GM12872 (cell line): Measurements from ENCODE around the gene XPNPEP1.

Source experiments
- TF ChIP-seq, protein P1 (sequence below): IDR thresholded peaks from 3 replicates; pipeline ENCODE4 v1.5.1; 2011; ENCODE audit warnings: low read depth, mild to moderate bottlenecking, low read length, moderate library complexity; ENCODE audit not compliant: insufficient read depth

XPNPEP1 gene

DNA sequence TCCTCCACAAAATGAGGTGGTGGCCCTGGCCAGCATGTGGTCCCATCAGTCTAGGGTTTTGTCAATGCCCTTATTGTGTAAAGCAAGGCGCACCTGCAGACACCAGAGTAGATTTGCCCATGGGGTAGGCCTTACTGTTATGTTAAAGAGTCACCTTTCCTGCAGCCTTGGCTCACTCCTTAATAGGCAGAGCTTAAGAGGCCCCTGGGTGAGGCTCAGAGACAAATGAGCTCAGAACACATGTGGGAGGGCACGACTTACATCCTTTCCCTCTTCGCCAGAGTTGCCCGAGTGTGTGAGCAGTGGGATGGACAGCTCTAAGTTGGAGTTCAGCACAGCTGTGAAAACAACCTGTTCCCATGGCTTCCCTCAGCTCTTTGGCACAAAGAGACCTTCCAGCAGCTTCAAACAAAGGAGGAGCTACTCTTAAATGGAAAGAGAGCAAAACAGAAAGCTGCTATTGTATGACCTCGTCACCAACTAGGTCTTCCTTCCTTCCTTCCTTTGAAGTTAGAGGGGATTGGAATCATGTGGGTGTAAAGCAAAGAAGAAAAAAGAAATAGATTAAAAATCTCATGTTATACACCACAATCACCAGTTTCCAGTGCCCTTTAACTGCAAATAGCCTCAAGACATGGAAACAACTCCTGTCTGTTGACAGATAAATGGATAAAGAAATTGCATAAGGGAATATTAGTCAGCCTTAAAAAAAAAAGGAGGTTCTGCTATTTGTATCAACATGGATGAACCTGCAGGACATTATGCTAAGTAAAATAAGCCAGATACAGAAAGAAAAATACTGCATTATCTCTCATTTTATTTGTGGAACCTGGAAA, 11.9 kb upstream of the XPNPEP1 start:
- TF ChIP-seq, protein P1, sequence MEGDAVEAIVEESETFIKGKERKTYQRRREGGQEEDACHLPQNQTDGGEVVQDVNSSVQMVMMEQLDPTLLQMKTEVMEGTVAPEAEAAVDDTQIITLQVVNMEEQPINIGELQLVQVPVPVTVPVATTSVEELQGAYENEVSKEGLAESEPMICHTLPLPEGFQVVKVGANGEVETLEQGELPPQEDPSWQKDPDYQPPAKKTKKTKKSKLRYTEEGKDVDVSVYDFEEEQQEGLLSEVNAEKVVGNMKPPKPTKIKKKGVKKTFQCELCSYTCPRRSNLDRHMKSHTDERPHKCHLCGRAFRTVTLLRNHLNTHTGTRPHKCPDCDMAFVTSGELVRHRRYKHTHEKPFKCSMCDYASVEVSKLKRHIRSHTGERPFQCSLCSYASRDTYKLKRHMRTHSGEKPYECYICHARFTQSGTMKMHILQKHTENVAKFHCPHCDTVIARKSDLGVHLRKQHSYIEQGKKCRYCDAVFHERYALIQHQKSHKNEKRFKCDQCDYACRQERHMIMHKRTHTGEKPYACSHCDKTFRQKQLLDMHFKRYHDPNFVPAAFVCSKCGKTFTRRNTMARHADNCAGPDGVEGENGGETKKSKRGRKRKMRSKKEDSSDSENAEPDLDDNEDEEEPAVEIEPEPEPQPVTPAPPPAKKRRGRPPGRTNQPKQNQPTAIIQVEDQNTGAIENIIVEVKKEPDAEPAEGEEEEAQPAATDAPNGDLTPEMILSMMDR = no peak

DNA sequence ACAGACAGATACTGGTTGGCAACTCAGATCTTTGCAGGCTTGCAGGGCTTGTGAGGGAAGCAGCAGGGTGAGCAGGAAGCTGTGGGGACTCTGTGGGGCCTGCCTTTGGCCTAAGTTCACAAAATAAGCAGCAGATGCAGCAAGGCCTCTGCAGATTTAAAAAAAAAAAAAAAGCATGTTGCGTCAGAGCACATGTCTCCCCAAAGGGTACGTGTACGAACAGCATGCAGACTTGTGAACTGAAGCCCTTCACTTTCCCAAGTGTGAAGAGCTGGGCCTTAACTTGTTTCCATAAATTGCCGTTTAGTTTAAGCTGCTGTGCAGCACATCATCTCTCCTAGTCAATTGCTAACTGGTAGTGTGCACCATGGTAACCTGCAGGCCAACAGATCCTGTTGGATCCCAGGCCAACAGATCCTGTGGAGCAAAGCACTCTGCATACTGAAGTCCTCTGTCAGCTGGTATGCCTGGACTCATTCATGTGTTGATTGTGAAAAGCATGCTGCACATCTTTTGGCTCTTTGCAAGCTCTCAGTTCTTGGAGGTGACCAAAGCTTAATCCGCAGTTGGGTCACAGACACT, 10.8 kb upstream of the XPNPEP1 start:
- TF ChIP-seq, protein P1 = no peak

DNA sequence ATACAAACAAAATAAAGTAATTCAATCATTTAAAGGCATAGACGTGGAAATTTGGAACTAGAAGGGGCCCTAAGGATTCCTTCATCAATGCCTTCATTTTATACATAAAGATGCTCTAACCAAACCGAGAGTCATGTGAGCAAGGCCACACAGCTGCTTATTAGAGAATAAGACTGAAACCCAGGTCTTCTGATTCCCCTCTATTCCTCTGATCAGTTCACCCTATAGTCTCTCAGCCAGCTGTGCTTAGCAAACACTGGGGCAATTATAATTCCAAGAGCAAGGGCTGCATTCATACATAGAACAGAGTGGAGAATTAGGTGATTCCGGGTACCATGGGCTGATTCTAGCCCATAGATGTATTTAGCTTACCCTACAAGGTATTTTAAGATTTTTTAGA, 9.7 kb upstream of the XPNPEP1 start:
- TF ChIP-seq, protein P1 = no peak

DNA sequence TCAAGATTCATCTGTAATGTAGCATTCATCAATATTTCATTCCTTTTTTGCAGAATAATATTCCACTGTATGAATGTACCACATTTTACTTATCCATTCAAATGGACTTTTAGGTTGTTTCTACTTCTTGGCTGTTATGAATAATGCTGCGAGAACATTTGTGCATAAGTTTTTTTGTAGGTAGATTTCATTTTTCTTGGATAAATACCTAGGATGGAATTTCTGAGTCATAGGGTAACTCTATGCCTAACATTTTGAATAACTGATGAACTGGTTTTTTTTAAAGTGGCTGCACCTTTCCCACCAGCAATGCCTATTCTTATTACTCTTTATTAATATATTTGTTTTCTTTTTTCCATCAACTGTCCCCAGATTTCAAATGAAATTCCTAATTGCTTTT, 9.1 kb upstream of the XPNPEP1 start:
- TF ChIP-seq, protein P1 = no peak

DNA sequence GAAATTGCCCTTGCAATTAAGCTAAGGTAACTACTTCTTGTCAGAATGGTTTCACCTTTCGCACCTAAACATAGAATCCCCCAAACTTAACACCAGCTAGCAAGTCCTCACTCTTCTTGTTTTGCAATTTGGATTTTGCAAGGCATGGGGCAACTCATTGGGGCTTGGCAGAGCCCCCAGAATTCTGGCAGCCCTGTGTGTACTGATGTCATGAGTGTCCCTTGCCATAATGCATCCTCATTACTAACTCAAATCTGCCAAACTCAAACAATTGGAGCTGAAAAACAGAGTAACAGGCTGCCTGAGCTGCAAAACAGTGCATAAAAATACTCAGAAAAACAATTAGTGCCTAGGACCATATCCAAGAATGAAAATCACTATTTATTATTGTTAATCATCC, 7.9 kb upstream of the XPNPEP1 start:
- TF ChIP-seq, protein P1 = no peak

DNA sequence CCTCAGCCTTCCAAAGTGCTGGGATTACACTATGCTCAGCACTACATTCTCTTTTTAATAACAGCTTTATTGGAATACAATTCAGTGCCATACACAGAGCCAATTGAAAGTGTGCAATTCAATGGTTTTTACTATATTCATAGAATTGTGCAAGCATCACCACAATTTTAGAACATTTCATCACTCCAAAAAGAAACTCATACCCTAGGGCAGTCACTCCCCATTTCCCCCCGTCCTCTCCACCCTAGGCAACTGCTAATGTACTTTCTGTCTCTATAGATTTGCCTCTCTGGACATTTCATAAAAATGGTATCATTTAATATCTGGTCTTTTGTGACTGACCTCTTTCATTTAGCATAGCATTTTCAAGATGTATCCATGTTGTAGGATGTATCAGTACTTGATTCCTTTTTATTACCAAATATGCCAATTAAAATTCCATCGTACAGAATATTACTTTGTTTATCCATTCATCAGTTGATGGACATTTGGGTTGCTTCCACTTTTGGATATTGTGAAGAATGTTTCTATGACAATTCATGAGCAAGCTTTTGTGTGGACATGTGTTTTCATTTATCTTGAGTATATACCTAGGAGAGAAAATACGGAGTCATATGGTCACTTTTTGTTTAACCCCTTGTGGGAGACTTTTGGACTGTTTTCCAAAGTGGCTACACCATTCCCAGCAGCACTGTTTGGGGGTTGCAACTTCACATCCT, 6.3 kb upstream of the XPNPEP1 start:
- TF ChIP-seq, protein P1 = no peak

DNA sequence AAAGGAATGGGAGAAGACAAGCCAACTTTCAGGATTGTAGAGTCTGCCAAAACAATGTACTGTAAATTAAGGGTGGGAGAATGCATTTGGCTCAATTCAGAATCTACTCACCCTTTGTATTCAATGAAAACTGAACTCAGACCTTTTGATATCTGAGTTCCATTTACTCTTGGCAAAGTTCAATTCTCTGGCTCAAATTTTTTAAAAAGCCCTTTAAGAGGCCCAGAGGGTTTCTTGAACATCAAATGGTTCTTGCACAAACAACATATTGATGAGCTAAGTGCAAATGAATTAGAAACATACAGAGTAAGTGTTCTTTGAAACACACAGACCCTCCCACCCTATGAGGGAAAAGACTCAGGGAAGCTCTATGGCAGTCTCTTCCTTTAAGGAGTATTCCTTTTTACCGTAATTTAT, 5.2 kb upstream of the XPNPEP1 start:
- TF ChIP-seq, protein P1 = no peak
